GM12875 (cell line): ENCODE data around the gene GRIN1.

Experiments
- H3K4me3 ChIP-seq: one replicate; pipeline ENCODE4 v1.5.1; 2011; ENCODE audit warnings: low read depth, low read length, control low read depth
- TF ChIP-seq, protein P1 (sequence below): IDR thresholded peaks from 2 replicates; pipeline ENCODE4 v1.5.1; 2011; ENCODE audit warnings: low read depth, mild to moderate bottlenecking, control low read depth, inconsistent platforms, low read length, moderate library complexity, borderline replicate concordance; ENCODE audit not compliant: insufficient read depth

Gene GRIN1

GRCh38 chr9:137148242-137148641 lies 9.3 kb downstream of the GRIN1 start:
- no peak overlapping the region for H3K4me3 ChIP-seq
- TF ChIP-seq, protein P1, sequence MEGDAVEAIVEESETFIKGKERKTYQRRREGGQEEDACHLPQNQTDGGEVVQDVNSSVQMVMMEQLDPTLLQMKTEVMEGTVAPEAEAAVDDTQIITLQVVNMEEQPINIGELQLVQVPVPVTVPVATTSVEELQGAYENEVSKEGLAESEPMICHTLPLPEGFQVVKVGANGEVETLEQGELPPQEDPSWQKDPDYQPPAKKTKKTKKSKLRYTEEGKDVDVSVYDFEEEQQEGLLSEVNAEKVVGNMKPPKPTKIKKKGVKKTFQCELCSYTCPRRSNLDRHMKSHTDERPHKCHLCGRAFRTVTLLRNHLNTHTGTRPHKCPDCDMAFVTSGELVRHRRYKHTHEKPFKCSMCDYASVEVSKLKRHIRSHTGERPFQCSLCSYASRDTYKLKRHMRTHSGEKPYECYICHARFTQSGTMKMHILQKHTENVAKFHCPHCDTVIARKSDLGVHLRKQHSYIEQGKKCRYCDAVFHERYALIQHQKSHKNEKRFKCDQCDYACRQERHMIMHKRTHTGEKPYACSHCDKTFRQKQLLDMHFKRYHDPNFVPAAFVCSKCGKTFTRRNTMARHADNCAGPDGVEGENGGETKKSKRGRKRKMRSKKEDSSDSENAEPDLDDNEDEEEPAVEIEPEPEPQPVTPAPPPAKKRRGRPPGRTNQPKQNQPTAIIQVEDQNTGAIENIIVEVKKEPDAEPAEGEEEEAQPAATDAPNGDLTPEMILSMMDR, result no peak

DNA sequence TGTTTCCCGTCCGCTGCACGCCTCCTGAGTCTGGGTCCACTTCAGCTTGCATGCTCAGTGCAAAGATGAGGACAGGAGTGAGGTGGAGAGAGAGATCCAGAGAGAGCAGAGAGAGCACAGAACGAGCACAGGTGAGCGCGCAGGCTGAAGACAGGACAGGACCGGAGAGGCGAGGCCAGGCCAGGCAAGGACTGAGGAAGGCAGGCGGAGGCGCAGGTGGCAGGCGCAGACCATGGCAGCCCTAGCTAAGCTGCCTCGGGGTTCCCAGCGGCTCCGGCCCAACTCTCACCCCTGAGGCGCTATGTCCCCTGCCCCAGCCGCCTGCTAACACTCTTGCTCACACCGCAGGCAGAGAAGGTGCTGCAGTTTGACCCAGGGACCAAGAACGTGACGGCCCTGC lies 9.7 kb downstream of the GRIN1 start:
- TF ChIP-seq, protein P1, result no peak
- no peak overlapping the region for H3K4me3 ChIP-seq

GRCh38 chr9:137149363-137149762 lies 10.4 kb downstream of the GRIN1 start:
- TF ChIP-seq, protein P1, result no peak
- no peak overlapping the region for H3K4me3 ChIP-seq

DNA sequence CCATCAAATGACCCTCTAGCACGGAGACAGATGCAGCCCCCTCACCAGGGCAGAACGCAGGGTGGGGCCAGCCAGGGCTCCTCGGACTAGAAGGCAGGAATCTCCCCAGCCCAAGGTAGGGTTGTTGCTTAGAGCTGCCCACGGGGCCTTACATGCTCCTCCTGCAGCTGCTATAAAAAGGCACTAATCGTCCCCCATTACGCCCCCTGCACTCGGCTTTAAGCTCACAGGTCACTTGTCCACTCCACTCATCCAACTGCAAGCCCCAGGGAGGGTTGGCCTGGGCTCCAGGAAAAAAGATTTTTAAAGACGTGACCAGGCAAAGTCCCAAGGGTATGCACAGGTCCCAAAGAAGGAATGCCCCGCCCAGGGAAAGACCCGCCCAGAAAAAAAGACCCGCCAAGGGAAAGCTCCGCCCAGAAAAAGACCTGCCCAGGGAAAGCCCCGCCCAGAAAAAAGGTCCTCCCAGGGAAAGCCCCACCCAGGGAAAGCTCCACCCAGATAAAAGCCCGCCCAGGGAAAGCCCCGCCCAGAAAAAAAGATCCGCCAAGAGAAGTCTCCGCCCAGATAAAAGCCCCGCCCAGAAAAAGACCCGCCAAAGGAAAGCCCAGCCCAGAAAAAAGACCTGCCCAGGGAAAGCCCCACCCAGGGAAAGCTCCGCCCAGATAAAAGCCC lies 11.1 kb downstream of the GRIN1 start:
- TF ChIP-seq, protein P1, result no peak
- H3K4me3 ChIP-seq, result peak overlapping the region; percentile 15

GRCh38 chr9:137150617-137151457 lies 11.9 kb downstream of the GRIN1 start:
- TF ChIP-seq, protein P1, result no peak
- no peak overlapping the region for H3K4me3 ChIP-seq

DNA sequence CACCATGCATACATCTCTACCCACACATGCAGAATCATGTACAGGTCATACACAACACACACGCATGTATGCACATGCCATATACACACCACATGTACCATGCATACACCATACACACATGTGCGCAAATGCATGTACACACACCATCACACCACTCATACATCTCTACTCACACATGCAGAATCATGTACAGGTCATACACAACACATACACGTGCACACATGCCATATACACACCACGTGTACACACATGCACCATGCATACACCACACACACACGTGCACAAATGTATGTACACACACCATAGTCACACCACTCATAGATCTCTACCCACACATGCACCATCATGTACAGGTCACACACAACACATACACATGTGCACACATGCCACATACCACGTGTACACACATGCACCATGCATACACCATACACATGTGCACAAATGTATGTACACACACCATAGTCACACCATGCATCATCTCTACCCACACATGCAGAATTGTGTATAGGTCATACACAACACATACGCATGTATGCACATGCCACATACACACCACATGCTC lies 14.0 kb downstream of the GRIN1 start:
- no peak overlapping the region for H3K4me3 ChIP-seq
- TF ChIP-seq, protein P1, result no peak
